ENCODE data around the gene MAD1L1. TPM values are rescaled to one million over a fixed set of nuclear protein-coding genes. Genes with fewer than 3 reads are reported as not detected.

MAD1L1 gene
- polyA plus RNA-seq, 3 donors from 2014 or later: 85.0 to 166 (median 97.0) TPM

DNA sequence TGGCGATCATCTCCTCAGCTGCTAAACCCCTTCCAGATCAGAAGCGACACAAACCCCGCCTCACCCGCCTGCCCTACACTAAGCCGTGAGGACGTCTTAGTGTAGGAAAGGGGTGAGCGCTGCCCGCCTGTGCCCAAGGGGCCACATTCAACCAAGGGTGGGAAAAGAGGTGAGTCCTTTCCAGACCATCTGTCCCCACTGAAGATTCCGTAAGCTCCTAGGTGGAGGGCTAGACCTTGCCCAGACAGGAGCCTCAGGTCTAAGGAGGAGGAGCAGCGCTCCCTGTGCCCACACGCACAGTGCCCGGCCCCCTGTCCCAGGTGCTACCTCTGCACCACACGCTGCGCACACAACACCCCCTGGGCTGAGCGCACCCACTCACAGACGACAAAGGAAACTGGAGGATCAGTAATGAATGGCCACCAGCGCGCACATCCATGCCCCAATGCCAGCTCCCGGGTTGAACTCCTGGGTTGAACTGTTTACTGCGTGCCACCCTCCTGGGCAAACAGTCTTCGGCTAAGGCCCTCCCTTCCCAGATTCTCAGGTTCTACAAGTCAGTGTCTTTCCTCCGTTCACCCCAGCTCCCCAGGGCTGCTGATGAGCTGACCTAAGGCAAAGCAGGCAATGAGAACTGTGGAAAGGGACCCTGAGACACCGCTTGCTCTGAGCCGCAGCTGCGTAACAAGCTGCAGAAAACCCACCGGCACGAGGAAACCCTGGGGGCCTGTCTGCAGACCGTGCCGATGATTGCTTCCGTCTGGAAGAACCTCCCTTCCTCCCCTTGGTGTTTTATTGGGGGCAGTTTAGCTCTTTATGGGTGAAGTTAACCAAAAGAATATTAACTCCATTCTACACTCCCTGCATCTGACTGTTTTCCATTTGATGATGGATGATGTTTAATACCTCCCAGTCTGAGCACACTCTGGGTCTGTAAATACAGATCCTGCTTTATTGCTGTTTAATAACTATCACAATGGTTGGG is 185.9 kb downstream of the MAD1L1 start:
- peak overlapping the region in 3 of 6 donors; percentile 29 to 40 (median 37) for H3K27ac Mint-ChIP-seq
- DNase-seq: no peak
- peaks cover 5 to 14% (median 7%) of the 10 kb centered on the region in 3 donors for H3K36me3 Mint-ChIP-seq
- no peaks in the 10 kb centered on the region for H3K9me3 Mint-ChIP-seq
- peaks cover 35 to 49% (median 49%) of the 10 kb centered on the region in 3 donors for H3K27me3 Mint-ChIP-seq (ENCODE audit: low read depth in 3 of 3)
- H3K4me1 Mint-ChIP-seq: peaks cover 59% of the 10 kb centered on the region in 2 donors
- H3K4me3 Mint-ChIP-seq: no peak overlapping the region

DNA sequence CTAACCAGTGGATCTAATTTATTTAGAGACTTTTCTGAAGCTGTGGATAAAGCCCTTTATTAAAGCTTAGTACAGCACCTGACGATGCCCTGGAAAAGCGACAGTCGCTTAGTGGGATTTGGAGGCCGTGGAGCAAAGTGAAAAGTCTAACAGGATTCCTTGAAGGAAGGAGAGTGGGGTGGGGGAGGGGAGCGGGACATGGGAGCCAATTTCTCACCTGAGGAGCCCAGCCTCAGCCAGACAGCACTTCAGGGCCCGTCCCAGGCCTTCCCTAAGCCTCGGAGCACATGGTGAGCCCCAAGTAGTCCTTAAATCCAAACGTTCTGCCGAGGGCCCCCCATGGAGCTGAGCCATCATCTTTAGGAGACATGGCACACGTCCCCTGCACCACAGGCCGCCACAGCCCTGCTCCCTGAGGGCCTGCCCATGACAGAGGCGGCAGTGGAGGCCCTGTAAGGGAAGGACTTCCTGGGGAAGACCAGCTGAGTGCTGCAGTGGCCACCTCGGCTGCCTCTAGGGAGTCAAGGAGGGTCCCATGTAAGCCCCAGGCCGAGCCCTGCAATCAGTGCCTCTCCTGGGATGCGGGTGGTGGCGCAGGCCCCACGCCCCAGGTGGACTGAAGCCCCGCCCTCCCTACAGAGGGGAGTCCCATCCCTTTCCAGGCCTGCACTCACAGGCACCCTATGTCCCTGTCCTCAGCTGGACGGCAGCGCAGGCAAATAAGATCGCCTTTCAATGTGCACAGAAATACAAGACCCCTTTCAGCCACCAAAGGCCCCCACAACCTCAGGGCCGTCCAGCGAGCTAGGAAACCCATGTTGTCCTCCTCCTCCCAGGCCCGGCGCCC is 187.0 kb downstream of the MAD1L1 start:
- DNase-seq: no peak
- H3K36me3 Mint-ChIP-seq: peaks cover 6 to 16% (median 7%) of the 10 kb centered on the region in 3 donors
- H3K4me1 Mint-ChIP-seq: peaks cover 65 to 67% of the 10 kb centered on the region in 2 donors
- H3K27ac Mint-ChIP-seq: peak overlapping the region in 2 of 6 donors; percentile 85 to 91
- H3K27me3 Mint-ChIP-seq (ENCODE audit: low read depth in 3 of 3): peaks cover 37 to 51% (median 51%) of the 10 kb centered on the region in 3 donors
- no peaks in the 10 kb centered on the region for H3K9me3 Mint-ChIP-seq
- H3K4me3 Mint-ChIP-seq: peak overlapping the region in 1 of 5 donors; percentile 75

DNA sequence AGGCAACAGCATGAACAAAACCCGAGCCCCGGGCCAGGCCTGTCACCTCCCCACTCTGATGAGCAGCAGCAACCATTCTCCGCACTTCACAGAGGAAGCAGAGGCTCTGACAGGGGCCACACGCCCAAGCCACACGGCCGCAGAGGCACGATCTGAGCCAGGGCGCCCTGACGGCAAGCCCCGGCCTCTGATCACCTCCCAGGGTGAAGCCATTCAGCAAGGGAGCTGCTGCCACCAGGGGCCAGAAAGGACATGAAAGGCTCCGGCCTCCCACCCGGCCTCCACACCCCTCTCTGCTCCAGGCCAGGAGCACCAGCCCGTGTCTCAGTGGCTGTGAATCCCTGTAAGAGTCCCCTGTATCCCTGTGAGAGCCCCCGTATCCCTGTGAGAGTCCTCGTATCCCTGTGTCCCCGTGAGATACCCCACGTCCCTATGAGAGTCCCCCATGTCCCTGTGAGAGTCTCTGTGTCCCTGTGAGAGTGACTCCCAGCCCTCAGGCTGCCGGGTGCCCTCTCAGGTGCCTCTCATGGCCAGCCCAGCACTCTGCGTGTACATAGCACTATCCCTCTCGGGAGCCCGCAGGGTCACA is 187.8 kb downstream of the MAD1L1 start:
- Mint-ChIP-seq H3K4me1 (peaks cover 64 to 67% of the 10 kb centered on the region in 2 donors), H3K9me3 (no peaks in the 10 kb centered on the region), H3K27me3 (ENCODE audit: low read depth in 3 of 3) (peaks cover 33 to 49% (median 49%) of the 10 kb centered on the region in 3 donors), H3K36me3 (peaks cover 6 to 20% (median 11%) of the 10 kb centered on the region in 3 donors), H3K4me3 (peak overlapping the region; percentile 50 to 75 (median 60)), H3K27ac (peak overlapping the region in 4 of 6 donors; percentile 67 to 91 (median 86))
- peak; percentile 68 to 71 (median 68) for DNase-seq

DNA sequence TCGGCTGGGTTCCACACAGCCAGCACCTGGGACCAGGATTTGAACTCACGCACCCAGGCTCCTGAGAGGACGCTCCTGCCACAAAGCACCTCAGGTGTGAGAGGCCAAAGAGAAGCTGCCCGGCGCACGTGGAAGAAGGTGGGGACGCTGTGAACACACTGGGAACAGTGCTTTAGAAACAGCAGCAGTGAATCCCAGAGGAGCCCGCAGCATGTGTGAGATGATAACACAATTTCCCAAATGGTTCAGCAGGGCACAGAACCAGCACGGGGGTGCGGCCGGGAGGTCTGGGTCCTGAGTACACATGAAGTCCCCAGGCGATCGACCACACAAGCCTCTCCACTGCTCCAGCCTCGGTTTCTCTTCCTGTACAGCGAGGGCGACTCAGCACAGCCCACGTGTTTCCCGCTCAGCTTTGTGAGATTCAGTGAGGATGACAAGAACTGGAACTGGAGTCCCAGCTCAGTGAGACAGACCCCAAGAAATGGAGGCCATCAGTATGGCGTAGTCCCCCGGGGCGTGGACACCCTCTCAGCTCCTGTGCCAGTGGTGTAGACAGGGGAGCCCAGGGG is 188.3 kb downstream of the MAD1L1 start:
- H3K36me3 Mint-ChIP-seq: peaks cover 6 to 24% (median 15%) of the 10 kb centered on the region in 3 donors
- H3K27ac Mint-ChIP-seq: peak overlapping the region in 5 of 6 donors; percentile 67 to 91 (median 86)
- H3K9me3 Mint-ChIP-seq: no peaks in the 10 kb centered on the region
- H3K4me1 Mint-ChIP-seq: peaks cover 66 to 67% of the 10 kb centered on the region in 2 donors
- H3K4me3 Mint-ChIP-seq: peak overlapping the region; percentile 50 to 75 (median 60)
- peaks cover 28 to 49% (median 43%) of the 10 kb centered on the region in 3 donors for H3K27me3 Mint-ChIP-seq (ENCODE audit: low read depth in 3 of 3)
- DNase-seq: no peak

DNA sequence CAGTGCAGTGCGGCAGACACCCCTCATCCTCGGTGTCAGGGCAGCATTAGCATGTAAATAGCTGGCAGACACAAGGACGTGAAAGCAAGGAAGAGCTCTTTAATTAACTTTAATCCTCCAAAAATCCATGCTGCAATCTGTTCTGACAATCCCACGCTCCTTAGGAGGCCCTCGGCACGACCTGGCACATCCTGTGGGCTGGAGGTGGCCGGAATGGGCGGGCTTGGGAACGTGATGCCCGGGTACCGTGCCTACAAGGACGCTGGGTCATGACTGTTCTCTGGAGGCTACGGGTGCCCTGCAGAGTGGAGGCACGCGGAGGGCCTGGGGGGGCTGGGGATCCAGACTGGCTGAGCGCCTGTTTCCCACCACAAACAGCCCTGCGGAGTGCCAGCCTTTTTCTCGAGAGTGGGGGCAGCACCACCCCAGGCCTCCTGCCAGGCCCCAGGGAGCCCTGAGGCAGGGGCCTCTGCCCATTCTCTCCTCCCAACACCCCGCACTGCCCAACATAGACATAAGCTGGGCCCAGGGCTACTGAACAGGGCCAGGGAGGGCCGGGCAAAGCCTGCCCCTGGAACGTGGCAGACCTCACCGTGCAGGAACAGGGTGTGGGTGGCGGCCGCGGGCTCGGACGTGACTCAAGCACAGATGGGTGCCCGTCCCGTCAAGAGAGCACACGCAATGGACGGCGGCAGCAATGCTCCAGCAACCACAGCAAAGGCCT is 189.3 kb downstream of the MAD1L1 start:
- H3K4me3 Mint-ChIP-seq: no peak overlapping the region
- H3K27ac Mint-ChIP-seq: peak overlapping the region in 1 of 6 donors; percentile 23
- peaks cover 23 to 41% (median 38%) of the 10 kb centered on the region in 3 donors for H3K27me3 Mint-ChIP-seq (ENCODE audit: low read depth in 3 of 3)
- H3K4me1 Mint-ChIP-seq: peaks cover 66 to 67% of the 10 kb centered on the region in 2 donors
- no peaks in the 10 kb centered on the region for H3K9me3 Mint-ChIP-seq
- no peak for DNase-seq
- H3K36me3 Mint-ChIP-seq: peaks cover 6 to 25% (median 15%) of the 10 kb centered on the region in 3 donors

DNA sequence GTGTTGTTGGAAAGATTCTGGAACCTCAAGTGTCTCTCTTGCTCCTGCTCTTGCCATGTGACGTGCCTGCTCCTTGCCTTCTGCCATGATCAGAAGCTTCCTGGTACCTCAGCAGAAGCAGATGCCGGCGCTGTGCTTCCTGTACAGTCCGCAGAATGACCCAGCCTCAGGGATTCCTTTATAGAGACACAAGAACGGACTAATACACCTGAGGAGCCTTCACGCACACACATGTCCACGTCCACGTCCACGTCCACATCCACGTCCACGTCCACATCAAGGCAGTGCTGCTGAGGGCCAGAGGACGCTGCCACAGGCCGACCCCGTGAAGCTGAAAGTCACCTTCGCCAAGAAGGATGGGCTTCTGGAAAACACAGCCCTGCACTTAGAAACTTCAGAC is 190.1 kb downstream of the MAD1L1 start:
- Mint-ChIP-seq H3K27ac (peak overlapping the region in 1 of 6 donors; percentile 23), H3K36me3 (peaks cover 6 to 24% (median 15%) of the 10 kb centered on the region in 3 donors), H3K9me3 (no peaks in the 10 kb centered on the region), H3K27me3 (ENCODE audit: low read depth in 3 of 3) (peaks cover 15 to 36% (median 35%) of the 10 kb centered on the region in 3 donors), H3K4me3 (no peak overlapping the region), H3K4me1 (peaks cover 66 to 67% of the 10 kb centered on the region in 2 donors)
- no peak for DNase-seq

DNA sequence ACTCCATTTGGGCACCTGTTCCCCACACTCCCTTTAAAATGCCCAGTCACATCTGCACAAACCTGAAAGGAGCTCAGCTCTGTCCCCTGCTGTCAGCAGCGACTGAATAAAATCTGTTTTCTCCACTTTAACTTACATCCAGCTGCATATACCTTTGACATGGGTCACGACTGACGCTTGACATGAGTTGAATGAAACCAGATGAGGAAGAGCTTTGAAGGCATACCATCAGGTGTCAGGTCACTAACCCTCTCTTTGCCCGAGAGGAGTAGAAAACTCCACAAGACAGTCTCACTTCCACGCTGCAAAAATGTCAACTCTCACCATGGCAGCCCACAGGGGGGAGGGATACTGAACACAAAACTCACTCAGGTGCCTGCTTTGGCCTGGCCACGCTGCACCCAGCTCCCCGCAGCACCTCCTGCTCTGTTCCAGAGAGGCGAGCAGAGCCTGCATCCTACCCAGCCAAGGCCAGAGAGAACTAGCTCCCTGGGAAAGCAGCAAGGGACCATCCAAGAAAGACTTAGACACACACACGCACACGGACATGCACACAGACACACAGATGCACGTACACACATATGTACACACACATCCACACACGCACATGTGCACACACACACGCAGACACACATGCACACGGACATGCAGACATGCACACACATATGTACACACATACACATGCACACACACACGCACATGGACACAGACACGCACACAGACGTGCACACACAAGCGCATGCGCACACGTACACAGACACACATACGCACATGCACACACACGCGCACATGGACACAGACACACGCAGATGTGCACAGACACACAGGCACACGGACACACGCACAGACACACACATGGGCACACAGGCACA is 191.0 kb downstream of the MAD1L1 start:
- H3K4me1 Mint-ChIP-seq: peaks cover 68 to 71% of the 10 kb centered on the region in 2 donors
- H3K27ac Mint-ChIP-seq: peak overlapping the region in 3 of 6 donors; percentile 54 to 90 (median 76)
- no peaks in the 10 kb centered on the region for H3K9me3 Mint-ChIP-seq
- H3K36me3 Mint-ChIP-seq: peaks cover 6 to 25% (median 15%) of the 10 kb centered on the region in 3 donors
- no peak for DNase-seq
- H3K4me3 Mint-ChIP-seq: peak overlapping the region in 2 of 5 donors; percentile 34
- H3K27me3 Mint-ChIP-seq (ENCODE audit: low read depth in 3 of 3): peaks cover 13 to 31% (median 30%) of the 10 kb centered on the region in 3 donors

DNA sequence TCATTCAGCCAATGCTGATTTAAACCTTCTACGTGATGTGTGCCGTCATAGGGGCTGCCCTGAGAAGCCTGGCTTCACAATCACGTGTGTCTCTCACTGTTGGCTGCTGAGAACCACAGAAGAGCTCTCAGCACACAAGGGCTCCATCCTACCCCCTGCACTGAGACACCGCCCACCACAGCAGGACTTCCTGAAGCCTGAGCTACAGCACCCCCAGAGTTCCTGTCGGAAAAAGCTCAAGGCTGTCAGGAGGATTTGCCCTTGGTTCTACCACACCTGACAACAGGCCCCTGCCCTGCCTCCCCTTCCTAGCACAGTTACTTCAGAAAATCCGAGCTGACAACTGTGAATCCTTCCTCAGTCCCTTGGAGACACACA is 191.9 kb downstream of the MAD1L1 start:
- peaks cover 68 to 73% of the 10 kb centered on the region in 2 donors for H3K4me1 Mint-ChIP-seq
- DNase-seq: peak; percentile 54 to 63 (median 62)

DNA sequence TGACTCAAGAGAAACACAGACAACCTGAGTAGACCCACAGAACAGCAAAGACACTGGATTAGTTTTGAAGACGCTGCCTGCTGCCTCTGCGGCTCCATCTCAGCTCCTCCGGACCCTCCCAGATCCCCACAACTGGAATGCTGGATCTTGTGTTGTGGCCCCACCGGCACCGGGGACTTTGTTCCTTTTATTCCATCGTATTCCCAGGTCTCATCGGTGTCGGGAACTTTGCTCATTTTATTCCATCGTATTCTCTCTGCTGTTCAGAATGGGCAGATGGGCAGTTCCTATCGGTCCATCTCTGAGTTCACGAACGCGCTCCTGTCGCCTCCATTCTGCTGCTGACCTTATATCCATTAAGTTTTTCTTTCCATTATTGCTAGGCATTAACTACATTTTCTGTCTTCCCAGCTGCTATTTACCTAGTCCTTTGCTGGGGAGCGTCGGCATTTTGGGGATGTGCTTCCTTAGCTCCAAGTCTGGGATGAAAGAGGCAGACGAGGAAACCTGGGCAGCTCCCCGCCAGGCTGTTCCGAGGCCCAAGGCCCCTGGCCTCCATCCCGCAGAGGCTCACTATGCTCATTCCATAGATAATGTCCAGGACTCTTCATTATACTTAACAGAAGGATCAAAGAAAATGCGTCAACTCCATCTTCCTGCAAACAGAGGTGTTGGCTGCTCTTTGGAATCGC is 192.4 kb downstream of the MAD1L1 start:
- Mint-ChIP-seq H3K36me3 (peaks cover 6 to 25% (median 15%) of the 10 kb centered on the region in 3 donors), H3K4me1 (peaks cover 68 to 72% of the 10 kb centered on the region in 2 donors), H3K9me3 (no peaks in the 10 kb centered on the region), H3K27me3 (ENCODE audit: low read depth in 3 of 3) (peaks cover 11 to 31% (median 28%) of the 10 kb centered on the region in 3 donors), H3K4me3 (peak overlapping the region; percentile 10 to 68 (median 28)), H3K27ac (peak overlapping the region in 5 of 6 donors; percentile 45 to 90 (median 74))
- no peak for DNase-seq

More for the DNA sequence above, 191.9 kb downstream of the MAD1L1 start:
- peaks cover 6 to 25% (median 15%) of the 10 kb centered on the region in 3 donors for H3K36me3 Mint-ChIP-seq
- H3K9me3 Mint-ChIP-seq: no peaks in the 10 kb centered on the region
- peaks cover 13 to 31% (median 30%) of the 10 kb centered on the region in 3 donors for H3K27me3 Mint-ChIP-seq (ENCODE audit: low read depth in 3 of 3)
- peak overlapping the region; percentile 10 to 68 (median 28) for H3K4me3 Mint-ChIP-seq
- H3K27ac Mint-ChIP-seq: peak overlapping the region in 5 of 6 donors; percentile 45 to 90 (median 74)

DNA sequence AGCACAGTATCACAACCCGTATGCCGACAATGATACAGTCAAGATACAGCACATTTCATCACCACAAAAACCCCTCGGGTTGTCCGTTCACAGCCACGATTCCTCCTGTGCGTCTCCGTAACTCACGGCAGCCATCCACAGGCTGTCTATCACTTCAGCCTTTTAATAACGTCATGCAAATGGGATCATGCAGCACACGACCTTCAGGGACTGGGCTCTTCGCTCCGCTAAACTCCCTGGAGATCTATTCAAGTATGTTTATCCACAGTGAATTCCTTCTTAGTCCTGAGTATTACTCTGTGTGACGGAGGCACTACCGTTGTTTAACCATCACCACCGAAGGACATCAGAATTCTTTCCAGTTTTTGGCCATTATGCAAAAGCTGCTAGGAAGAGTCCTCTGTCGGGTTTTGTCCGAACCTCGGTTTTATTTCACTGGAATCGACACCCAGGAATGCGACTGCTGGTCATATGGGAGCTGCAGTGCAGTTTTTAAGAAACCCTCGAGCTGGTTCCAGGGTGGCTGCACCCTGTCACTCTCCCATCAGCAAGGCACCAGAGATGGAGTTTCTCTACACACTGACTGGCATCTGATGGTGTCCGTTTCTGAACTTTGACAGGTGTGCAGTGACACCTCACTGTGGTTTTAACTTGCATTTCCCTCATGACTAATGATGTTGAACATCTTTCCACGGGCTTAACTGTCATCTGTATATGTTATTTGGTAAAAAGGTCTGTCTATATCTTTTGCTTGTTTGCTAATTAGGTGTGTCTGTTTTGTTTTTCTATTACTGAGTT is 193.6 kb downstream of the MAD1L1 start:
- Mint-ChIP-seq H3K27ac (peak overlapping the region in 4 of 6 donors; percentile 38 to 72 (median 56)), H3K4me3 (peak overlapping the region; percentile 46 to 97 (median 90)), H3K36me3 (peaks cover 6 to 25% (median 15%) of the 10 kb centered on the region in 3 donors), H3K27me3 (ENCODE audit: low read depth in 3 of 3) (peaks cover 16 to 25% (median 23%) of the 10 kb centered on the region in 3 donors), H3K9me3 (no peaks in the 10 kb centered on the region), H3K4me1 (peaks cover 56 to 59% of the 10 kb centered on the region in 2 donors)
- DNase-seq: no peak
